H9 (cell line): ENCODE results near the gene BTBD18. TPM values are rescaled to one million over a fixed set of nuclear protein-coding genes. Genes with fewer than 3 reads are reported as not detected.

Experiments used
- DNase-seq: peaks from one replicate; pipeline ENCODE4 v3.0.0-alpha.2; 2017
- H2AFZ ChIP-seq: one replicate; pipeline ENCODE4 v1.6.1; 2013; ENCODE audit warnings: mild to moderate bottlenecking, low read length, control low read depth, moderate library complexity
- H2AK5ac ChIP-seq: 2 replicates; pipeline ENCODE4 v1.6.1; 2013; ENCODE audit warnings: low read length, control low read depth, mixed read lengths; ENCODE audit not compliant: insufficient read length
- H2BK120ac ChIP-seq: one replicate; pipeline ENCODE4 v1.6.1; 2013; ENCODE audit warnings: low read depth, mild to moderate bottlenecking, low read length, control low read depth, inconsistent platforms; ENCODE audit not compliant: poor library complexity, severe bottlenecking
- H2BK12ac ChIP-seq: 2 replicates; pipeline ENCODE4 v1.6.1; 2013; ENCODE audit warnings: low read length, control low read depth, mixed read lengths, low read depth; ENCODE audit not compliant: insufficient read length
- H2BK15ac ChIP-seq: 2 replicates; pipeline ENCODE4 v1.6.1; 2013; ENCODE audit warnings: low read depth, low read length, control low read depth
- H2BK20ac ChIP-seq: one replicate; pipeline ENCODE4 v1.6.1; 2013; ENCODE audit warnings: low read depth, mild to moderate bottlenecking, low read length, control low read depth, inconsistent platforms; ENCODE audit not compliant: poor library complexity, severe bottlenecking
- H2BK5ac ChIP-seq: 2 replicates; pipeline ENCODE4 v1.6.1; 2013; ENCODE audit warnings: low read length, control low read depth, mixed read lengths; ENCODE audit not compliant: insufficient read length
- H3K14ac ChIP-seq: 2 replicates; pipeline ENCODE4 v1.6.1; 2013; ENCODE audit warnings: low read length, control low read depth; ENCODE audit not compliant: insufficient read depth
- H3K18ac ChIP-seq: 2 replicates; pipeline ENCODE4 v1.6.1; 2013; ENCODE audit warnings: low read depth, mild to moderate bottlenecking, mixed read lengths, low read length, control low read depth; ENCODE audit not compliant: insufficient read length
- H3K23ac ChIP-seq: 2 replicates; pipeline ENCODE4 v1.6.1; 2013; ENCODE audit warnings: low read length, control low read depth, mixed read lengths, low read depth; ENCODE audit not compliant: insufficient read length
- H3K23me2 ChIP-seq: 2 replicates; pipeline ENCODE4 v1.6.1; 2013; ENCODE audit warnings: low read depth, mild to moderate bottlenecking, mixed read lengths, low read length, control low read depth; ENCODE audit not compliant: insufficient read length, poor library complexity, severe bottlenecking
- H3K27ac ChIP-seq: 2 replicates; pipeline ENCODE4 v1.5.1; 2013; ENCODE audit warnings: low read length, control low read depth, mixed read lengths, low read depth; ENCODE audit not compliant: insufficient read length
- H3K27me3 ChIP-seq: 2 replicates; pipeline ENCODE4 v1.6.1; 2013; ENCODE audit warnings: low read length, control low read depth, inconsistent platforms; ENCODE audit not compliant: insufficient read depth
- H3K4ac ChIP-seq: 2 replicates; pipeline ENCODE4 v1.6.1; 2013; ENCODE audit warnings: low read depth, mild to moderate bottlenecking, control low read depth, inconsistent platforms, low read length, moderate library complexity
- H3K4me1 ChIP-seq: 2 replicates; pipeline ENCODE4 v1.6.1; 2013; ENCODE audit warnings: low read length, control low read depth, inconsistent platforms; ENCODE audit not compliant: insufficient read depth
- H3K4me2 ChIP-seq: 2 replicates; pipeline ENCODE4 v1.6.1; 2013; ENCODE audit warnings: low read length, control low read depth, mixed read lengths; ENCODE audit not compliant: insufficient read length, insufficient read depth
- H3K56ac ChIP-seq: 2 replicates; pipeline ENCODE4 v1.6.1; 2013; ENCODE audit warnings: low read depth, mild to moderate bottlenecking, mixed read lengths, low read length, control low read depth; ENCODE audit not compliant: insufficient read length
- H3K79me1 ChIP-seq: 2 replicates; pipeline ENCODE4 v1.6.1; 2013; ENCODE audit warnings: low read depth, mild to moderate bottlenecking, moderate library complexity, low read length, control low read depth, inconsistent platforms; ENCODE audit not compliant: insufficient read depth, poor library complexity, severe bottlenecking
- H3K79me2 ChIP-seq: 2 replicates; pipeline ENCODE4 v1.6.1; 2013; ENCODE audit warnings: low read length, control low read depth, inconsistent platforms; ENCODE audit not compliant: insufficient read depth
- H3K9ac ChIP-seq: 2 replicates; pipeline ENCODE4 v1.6.1; 2013; ENCODE audit warnings: low read length, control low read depth, mixed read lengths; ENCODE audit not compliant: insufficient read length; ENCODE audit errors: extremely low read depth
- H3K9me3 ChIP-seq: one replicate; pipeline ENCODE4 v1.6.1; 2013; ENCODE audit warnings: low read depth, low read length, inconsistent platforms; ENCODE audit not compliant: control insufficient read depth
- H3T11ph ChIP-seq: one replicate; pipeline ENCODE4 v1.6.1; 2013; ENCODE audit warnings: mild to moderate bottlenecking, low read length, control low read depth, inconsistent platforms
- H4K20me1 ChIP-seq: one replicate; pipeline ENCODE4 v1.6.1; 2013; ENCODE audit not compliant: control insufficient read depth, insufficient read length, insufficient read depth
- H4K5ac ChIP-seq: 2 replicates; pipeline ENCODE4 v1.6.1; 2013; ENCODE audit warnings: low read depth, mild to moderate bottlenecking, mixed read lengths, low read length, control low read depth; ENCODE audit not compliant: insufficient read length
- H4K8ac ChIP-seq: replicated peaks from 2 replicates; pipeline ENCODE4 v1.6.1; 2013; ENCODE audit warnings: low read length, control low read depth, mixed read lengths, low read depth; ENCODE audit not compliant: insufficient read length
- H4K91ac ChIP-seq: 2 replicates; pipeline ENCODE4 v1.6.1; 2013; ENCODE audit warnings: low read depth, mild to moderate bottlenecking, moderate library complexity, mixed read lengths, low read length, control low read depth; ENCODE audit not compliant: insufficient read length
- H3K27ac Mint-ChIP-seq, 3 experiments: 2 replicates in 2 of 3; 3 replicates in 1 of 3; pipeline ENCODE4 v1.8.0; 2020 to 2021; ENCODE audit warnings: mixed read lengths in 3 of 3, mild to moderate bottlenecking in 1 of 3, moderate library complexity in 1 of 3
- H3K27me3 Mint-ChIP-seq: 2 replicates; pipeline ENCODE4 v1.8.0; 2021; ENCODE audit warnings: low read depth, mild to moderate bottlenecking, moderate library complexity, mixed read lengths
- H3K36me3 Mint-ChIP-seq, 3 experiments: 2 replicates in 2 of 3; 3 replicates in 1 of 3; pipeline ENCODE4 v1.8.0; 2020 to 2021; ENCODE audit warnings: low read depth in 3 of 3, mixed read lengths in 3 of 3; ENCODE audit not compliant: insufficient read depth in 1 of 3
- H3K4me1 Mint-ChIP-seq, 2 experiments: 2 replicates each; pipeline ENCODE4 v1.8.0; 2020; ENCODE audit warnings: mixed read lengths in 2 of 2
- H3K4me3 Mint-ChIP-seq, 2 experiments: 2 replicates in 1 of 2; 3 replicates in 1 of 2; pipeline ENCODE4 v1.8.0; 2020 to 2021; ENCODE audit warnings: mild to moderate bottlenecking in 2 of 2, mixed read lengths in 2 of 2, moderate library complexity in 1 of 2
- H3K9me3 Mint-ChIP-seq, 2 experiments: 2 replicates in 1 of 2; 3 replicates in 1 of 2; pipeline ENCODE4 v1.8.0; 2020; ENCODE audit warnings: mild to moderate bottlenecking in 2 of 2, mixed read lengths in 2 of 2, moderate library complexity in 1 of 2
- WGBS: extraction: QIAGEN DNeasy Blood & Tissue Kit; methylation state at CpG from one replicate; pipeline ENCODE4 v1.1.7; 2013; ENCODE audit warnings: missing lambda C conversion rate, low lambda C conversion rate, mixed read lengths; ENCODE audit not compliant: insufficient read length; ENCODE audit errors: extremely low coverage; 5-methylcytosine and 5-hydroxymethylcytosine counted together
- total RNA-seq: library from RNA; stranded (reverse); gene quantifications from 2 replicates; pipeline ENCODE4 v1.2.1, GENCODE V29; 2021
- TF ChIP-seq, protein P1 (sequence below): fragments of 200-600 bp; sonication (generic); conservative IDR thresholded peaks from 3 replicates; pipeline ENCODE4 v1.8.0; 2021; ENCODE audit warnings: antibody characterized with exemption, mild to moderate bottlenecking

Gene BTBD18
- total RNA-seq, 1 experiment from 2014 or later, result not detected

DNA sequence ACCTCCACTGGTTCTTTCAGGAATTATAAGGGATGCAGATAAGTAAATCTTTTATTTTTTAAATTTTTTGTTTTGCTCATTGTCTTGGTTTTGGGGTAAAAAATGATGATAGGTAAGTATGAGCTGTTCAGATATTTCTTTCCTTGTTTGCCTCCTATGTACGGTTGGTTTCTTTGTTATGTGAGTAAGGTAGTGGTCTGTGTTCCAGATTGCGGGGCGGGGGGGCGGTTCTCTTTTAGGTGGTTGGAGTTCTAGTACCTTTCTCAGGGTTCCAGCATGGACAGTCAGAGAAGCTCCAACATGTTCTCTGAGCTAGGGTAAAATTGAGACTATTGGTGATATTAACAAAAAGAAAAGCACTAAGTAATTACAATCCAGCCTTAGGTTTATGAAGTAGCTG lies 12.4 kb upstream of the BTBD18 start:
- H4K20me1 ChIP-seq, result no peaks in the 10 kb centered on the region
- no peaks in the 10 kb centered on the region for H3K27me3 Mint-ChIP-seq

More for the DNA sequence above, 12.4 kb upstream of the BTBD18 start:
- H3K27ac Mint-ChIP-seq, result peak overlapping the region; percentile 79 to 91 (median 88)
- Histone ChIP-seq H3K23ac (no peak overlapping the region), H3K4ac (no peak overlapping the region), H4K8ac (no peak overlapping the region), H2BK12ac (no peak overlapping the region), H2BK15ac (no peak overlapping the region), H3T11ph (no peak overlapping the region), H3K56ac (no peak overlapping the region), H3K18ac (no peak overlapping the region), H2BK120ac (no peak overlapping the region), H2AK5ac (no peak overlapping the region), H3K27ac (no peak overlapping the region), H3K4me1 (no peaks in the 10 kb centered on the region; the same call in 1 of the 2 replicates), H4K5ac (no peak overlapping the region), H3K9me3 (no peaks in the 10 kb centered on the region), H3K9ac (peak overlapping the region; percentile 99), H4K91ac (no peak overlapping the region), H3K4me2 (peak overlapping the region; percentile 92), H3K23me2 (peaks cover 7% of the 10 kb centered on the region), H2AFZ (no peak overlapping the region), H3K79me2 (peaks cover 50% of the 10 kb centered on the region), H2BK20ac (no peak overlapping the region), H2BK5ac (no peak overlapping the region), H3K79me1 (peaks cover 3% of the 10 kb centered on the region), H3K14ac (no peak overlapping the region), H3K27me3 (no peaks in the 10 kb centered on the region)
- H3K4me1 Mint-ChIP-seq, result peaks cover 37 to 39% of the 10 kb centered on the region in 2 experiments
- peaks cover 8 to 27% (median 17%) of the 10 kb centered on the region in 3 experiments; a peak in 6 of 7 replicates for H3K36me3 Mint-ChIP-seq
- H3K9me3 Mint-ChIP-seq, result 0 out of 5 replicates have a peak, but pooled peaks cover 0 to 3% of the 10 kb centered on the region in 2 experiments
- H3K4me3 Mint-ChIP-seq, result peak overlapping the region; percentile 93 to 96
- no peak for DNase-seq
- no CpG with 5 or more reads among the region's 4 CpGs for WGBS
- TF ChIP-seq, protein P1, sequence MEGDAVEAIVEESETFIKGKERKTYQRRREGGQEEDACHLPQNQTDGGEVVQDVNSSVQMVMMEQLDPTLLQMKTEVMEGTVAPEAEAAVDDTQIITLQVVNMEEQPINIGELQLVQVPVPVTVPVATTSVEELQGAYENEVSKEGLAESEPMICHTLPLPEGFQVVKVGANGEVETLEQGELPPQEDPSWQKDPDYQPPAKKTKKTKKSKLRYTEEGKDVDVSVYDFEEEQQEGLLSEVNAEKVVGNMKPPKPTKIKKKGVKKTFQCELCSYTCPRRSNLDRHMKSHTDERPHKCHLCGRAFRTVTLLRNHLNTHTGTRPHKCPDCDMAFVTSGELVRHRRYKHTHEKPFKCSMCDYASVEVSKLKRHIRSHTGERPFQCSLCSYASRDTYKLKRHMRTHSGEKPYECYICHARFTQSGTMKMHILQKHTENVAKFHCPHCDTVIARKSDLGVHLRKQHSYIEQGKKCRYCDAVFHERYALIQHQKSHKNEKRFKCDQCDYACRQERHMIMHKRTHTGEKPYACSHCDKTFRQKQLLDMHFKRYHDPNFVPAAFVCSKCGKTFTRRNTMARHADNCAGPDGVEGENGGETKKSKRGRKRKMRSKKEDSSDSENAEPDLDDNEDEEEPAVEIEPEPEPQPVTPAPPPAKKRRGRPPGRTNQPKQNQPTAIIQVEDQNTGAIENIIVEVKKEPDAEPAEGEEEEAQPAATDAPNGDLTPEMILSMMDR, result no peak
